Measurements from ENCODE around the gene CPM.

DNA sequence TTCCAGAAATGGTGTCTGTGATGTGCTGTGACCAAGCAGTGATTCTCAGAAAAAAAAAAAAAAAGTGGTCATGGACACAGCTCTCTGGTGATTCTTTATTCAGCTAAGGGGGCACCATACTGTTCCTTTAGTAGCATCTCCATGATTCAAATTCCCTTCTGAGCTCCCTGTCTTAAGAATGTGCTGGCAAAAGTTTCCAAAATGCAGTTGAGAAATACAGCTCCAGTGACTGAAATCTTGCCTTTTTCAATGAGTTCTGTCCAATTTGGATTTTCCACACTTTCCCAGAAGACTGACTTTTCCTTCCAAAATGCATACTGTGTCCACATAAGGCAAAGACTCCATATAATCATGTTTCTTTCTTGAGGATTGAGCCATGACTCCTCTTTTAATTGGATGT lies 24.3 kb upstream of the CPM start:
- no peak for TF ChIP-seq GATA2 (IDR thresholded peaks at IDR 0.05; ENCODE audit: low read depth, low read length)
- TF ChIP-seq GATA3 (IDR thresholded peaks at IDR 0.05; ENCODE audit: low read depth, low read length): no peak
